GM23338 (cell line): ENCODE results near the gene MYOM3. TPM values are rescaled to one million over a fixed set of nuclear protein-coding genes. Genes with fewer than 3 reads are reported as not detected.

ENCODE experiments used
- ATAC-seq: fragments of 200-7000 bp; cut with Tn5 transposase; 3 replicates; pipeline ENCODE4 v1.9.1; 2020
- DNase-seq: peaks from one replicate; pipeline ENCODE4 v3.0.0-alpha.2; 2015; ENCODE audit warnings: low spot score
- H2AFZ ChIP-seq: fragments of 200-600 bp; sonication (generic); 2 replicates; pipeline ENCODE4 v1.8.0; 2016; ENCODE audit warnings: antibody characterized with exemption, mild to moderate bottlenecking, moderate library complexity
- H3F3A ChIP-seq: fragments of 200-600 bp; sonication (generic); replicated peaks from 2 replicates; pipeline ENCODE4 v1.8.0; 2017; ENCODE audit warnings: antibody characterized with exemption, mixed run types, low read depth
- H3K27ac ChIP-seq: fragments of 200-600 bp; sonication (generic); 2 replicates; pipeline ENCODE4 v1.6.1; 2016; ENCODE audit warnings: low read depth
- H3K27me3 ChIP-seq: fragments of 200-600 bp; sonication (generic); 2 replicates; pipeline ENCODE4 v1.8.0; 2016; ENCODE audit warnings: mild to moderate bottlenecking, mixed run types, moderate library complexity; ENCODE audit not compliant: insufficient read depth
- H3K36me3 ChIP-seq: fragments of 200-600 bp; sonication (generic); 2 replicates; pipeline ENCODE4 v1.8.0; 2016; ENCODE audit warnings: mild to moderate bottlenecking; ENCODE audit not compliant: insufficient read depth
- H3K4me1 ChIP-seq: fragments of 200-600 bp; sonication (generic); 2 replicates; pipeline ENCODE4 v1.8.0; 2016; ENCODE audit warnings: mild to moderate bottlenecking, moderate library complexity; ENCODE audit not compliant: insufficient read depth
- H3K4me2 ChIP-seq: fragments of 200-600 bp; sonication (generic); 2 replicates; pipeline ENCODE4 v1.7.1; 2017; ENCODE audit warnings: mixed run types
- H3K4me3 ChIP-seq: fragments of 200-600 bp; sonication (generic); 2 replicates; pipeline ENCODE4 v1.6.1; 2016; ENCODE audit warnings: mixed run types
- H3K79me2 ChIP-seq: fragments of 200-600 bp; sonication (generic); replicated peaks from 2 replicates; pipeline ENCODE4 v1.8.0; 2017; ENCODE audit warnings: mild to moderate bottlenecking; ENCODE audit not compliant: insufficient read depth
- H3K9me2 ChIP-seq: fragments of 200-600 bp; sonication (generic); 2 replicates; pipeline ENCODE4 v1.8.0; 2017; ENCODE audit not compliant: insufficient read depth
- H4K20me1 ChIP-seq: fragments of 200-600 bp; sonication (generic); replicated peaks from 2 replicates; pipeline ENCODE4 v1.8.0; 2017; ENCODE audit warnings: mild to moderate bottlenecking; ENCODE audit not compliant: insufficient read depth
- H3K27ac Mint-ChIP-seq: 2 replicates; pipeline ENCODE4 v1.8.0; 2020; ENCODE audit warnings: inconsistent platforms, mild to moderate bottlenecking, moderate library complexity, mixed read lengths
- H3K27me3 Mint-ChIP-seq: 3 replicates; pipeline ENCODE4 v1.8.0; 2022; ENCODE audit warnings: low read depth, mild to moderate bottlenecking, moderate library complexity, mixed read lengths, inconsistent platforms; ENCODE audit not compliant: insufficient read depth, poor library complexity
- H3K36me3 Mint-ChIP-seq: 3 replicates; pipeline ENCODE4 v1.8.0; 2021; ENCODE audit warnings: low read depth, mild to moderate bottlenecking, inconsistent platforms, moderate library complexity, mixed read lengths
- H3K4me1 Mint-ChIP-seq: 3 replicates; pipeline ENCODE4 v1.8.0; 2020; ENCODE audit warnings: mild to moderate bottlenecking, inconsistent platforms, mixed read lengths
- H3K4me3 Mint-ChIP-seq: 3 replicates; pipeline ENCODE4 v1.8.0; 2021; ENCODE audit warnings: moderate library complexity, mild to moderate bottlenecking, inconsistent platforms, mixed read lengths
- H3K9me3 Mint-ChIP-seq: 3 replicates; pipeline ENCODE4 v1.8.0; 2020; ENCODE audit warnings: moderate library complexity, mild to moderate bottlenecking, inconsistent platforms, mixed read lengths
- CREB1 ChIP-seq: fragments of 250-450 bp; sonication (Bioruptor Pico); IDR thresholded peaks from 2 replicates; pipeline ENCODE4 v1.5.0; 2020; ENCODE audit warnings: low read depth, mild to moderate bottlenecking, moderate library complexity
- CTCF ChIP-seq, 2 experiments: fragments of 200-600 bp in 1 of 2; sonication (generic) in 1 of 2; conservative IDR thresholded peaks; 2 replicates each; pipeline versions ENCODE4 v1.5.1 to v1.6.1; 2016 to 2017; ENCODE audit warnings: antibody characterized with exemption in 2 of 2, low read depth in 2 of 2, mild to moderate bottlenecking in 2 of 2, moderate library complexity in 1 of 2
- EZH2 ChIP-seq: fragments of 200-600 bp; sonication (generic); IDR thresholded peaks from one replicate; pipeline ENCODE4 v1.8.0; 2017; ENCODE audit warnings: antibody characterized with exemption, mild to moderate bottlenecking, low read depth; ENCODE audit not compliant: unreplicated experiment
- EZH2phosphoT487 ChIP-seq: fragments of 200-600 bp; sonication (generic); IDR thresholded peaks from one replicate; pipeline ENCODE4 v1.8.1; 2018; ENCODE audit warnings: antibody characterized with exemption; ENCODE audit not compliant: unreplicated experiment
- JUNB ChIP-seq: IDR thresholded peaks from one replicate; pipeline ENCODE4 v1.6.1; 2016; ENCODE audit warnings: antibody characterized with exemption; ENCODE audit not compliant: unreplicated experiment
- NANOG ChIP-seq: IDR thresholded peaks from 2 replicates; pipeline ENCODE4 v1.6.1; 2016; ENCODE audit warnings: antibody characterized with exemption, borderline replicate concordance
- POLR2AphosphoS5 ChIP-seq: IDR thresholded peaks from 2 replicates; pipeline ENCODE4 v1.6.1; 2016; ENCODE audit warnings: antibody characterized with exemption, low read depth
- REST ChIP-seq: IDR thresholded peaks from one replicate; pipeline ENCODE4 v1.6.1; 2018; ENCODE audit warnings: antibody characterized with exemption; ENCODE audit not compliant: unreplicated experiment
- STAT1 ChIP-seq: IDR thresholded peaks from one replicate; pipeline ENCODE4 v1.6.1; 2016; ENCODE audit warnings: antibody characterized with exemption; ENCODE audit not compliant: unreplicated experiment
- ZNF114 ChIP-seq: fragments of 250-450 bp; sonication (Bioruptor Pico); IDR thresholded peaks from 2 replicates; pipeline ENCODE4 v1.5.0; 2020; ENCODE audit warnings: mild to moderate bottlenecking, moderate library complexity
- ZNF331 ChIP-seq: fragments of 250-450 bp; sonication (Bioruptor Pico); IDR thresholded peaks from 2 replicates; pipeline ENCODE4 v1.5.0; 2020; ENCODE audit warnings: low read depth, mild to moderate bottlenecking, moderate library complexity
- polyA plus RNA-seq: library from polyadenylated mRNA; unstranded; fragments of >200 nt; fragmentation: Nextera tagmentation; extraction: Ambion mirVana; gene quantifications from 2 replicates; pipeline ENCODE4 v1.2.1, GENCODE V29; 2016
- total RNA-seq: library from RNA; depleted of rRNA; stranded (reverse); fragments of >200 nt; shearing (Covaris generic); gene quantifications from 2 replicates; pipeline ENCODE4 v1.2.3, GENCODE V29; 2014
- TF ChIP-seq, protein P1 (sequence below): IDR thresholded peaks from 2 replicates; pipeline ENCODE4 v1.6.1; 2016; ENCODE audit warnings: antibody characterized with exemption
- TF ChIP-seq, protein P2 (sequence below): fragments of 250-450 bp; sonication (Bioruptor Pico); IDR thresholded peaks from 2 replicates; pipeline ENCODE4 v1.5.0; 2020; ENCODE audit warnings: mild to moderate bottlenecking, moderate library complexity

Gene MYOM3
- total and polyA plus RNA-seq, 2 experiments from 2014 or later, result not detected

DNA sequence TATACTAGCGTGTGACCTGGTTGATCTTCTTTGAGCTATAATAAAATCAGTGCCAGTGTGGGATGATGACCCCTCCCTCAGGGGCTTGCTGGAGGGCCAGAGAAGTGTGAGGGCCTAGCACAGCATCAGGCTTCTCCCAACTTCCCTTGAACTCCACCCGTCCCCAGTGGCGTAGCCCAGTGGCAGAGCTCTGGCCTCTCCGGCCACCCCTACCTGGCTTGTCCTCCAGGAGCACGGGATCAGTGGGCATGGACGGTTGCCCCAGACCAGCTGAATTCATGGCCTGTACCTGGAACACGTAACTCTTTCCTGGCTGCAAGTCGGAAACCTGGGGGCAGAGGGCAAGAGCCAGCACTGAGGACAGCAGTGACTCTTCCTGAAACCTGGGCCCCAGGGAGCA lies 36.0 kb downstream of the MYOM3 start:
- ATAC-seq (no peak), DNase-seq (no peak)
- no peak overlapping the region for H3K27ac ChIP-seq
- Mint-ChIP-seq H3K27me3 (peaks cover 5% of the 10 kb centered on the region), H3K9me3 (no peaks in the 10 kb centered on the region), H3K36me3 (no peaks in the 10 kb centered on the region), H3K4me1 (peaks cover 22% of the 10 kb centered on the region), H3K4me3 (no peak overlapping the region), H3K27ac (no peak overlapping the region)
- H3K27me3 ChIP-seq, result no peaks in the 10 kb centered on the region
- no peak overlapping the region for H3K4me3 ChIP-seq
- H3K9me2 ChIP-seq, result no peaks in the 10 kb centered on the region
- TF ChIP-seq CREB1 (CRISPR knock-in tag), result no peak
- TF ChIP-seq EZH2, result no peak
- no peak for TF ChIP-seq POLR2AphosphoS5
- no peak for TF ChIP-seq REST
- TF ChIP-seq STAT1, result no peak
- TF ChIP-seq, protein P1, sequence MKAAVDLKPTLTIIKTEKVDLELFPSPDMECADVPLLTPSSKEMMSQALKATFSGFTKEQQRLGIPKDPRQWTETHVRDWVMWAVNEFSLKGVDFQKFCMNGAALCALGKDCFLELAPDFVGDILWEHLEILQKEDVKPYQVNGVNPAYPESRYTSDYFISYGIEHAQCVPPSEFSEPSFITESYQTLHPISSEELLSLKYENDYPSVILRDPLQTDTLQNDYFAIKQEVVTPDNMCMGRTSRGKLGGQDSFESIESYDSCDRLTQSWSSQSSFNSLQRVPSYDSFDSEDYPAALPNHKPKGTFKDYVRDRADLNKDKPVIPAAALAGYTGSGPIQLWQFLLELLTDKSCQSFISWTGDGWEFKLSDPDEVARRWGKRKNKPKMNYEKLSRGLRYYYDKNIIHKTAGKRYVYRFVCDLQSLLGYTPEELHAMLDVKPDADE, result no peak
- TF ChIP-seq, protein P2, sequence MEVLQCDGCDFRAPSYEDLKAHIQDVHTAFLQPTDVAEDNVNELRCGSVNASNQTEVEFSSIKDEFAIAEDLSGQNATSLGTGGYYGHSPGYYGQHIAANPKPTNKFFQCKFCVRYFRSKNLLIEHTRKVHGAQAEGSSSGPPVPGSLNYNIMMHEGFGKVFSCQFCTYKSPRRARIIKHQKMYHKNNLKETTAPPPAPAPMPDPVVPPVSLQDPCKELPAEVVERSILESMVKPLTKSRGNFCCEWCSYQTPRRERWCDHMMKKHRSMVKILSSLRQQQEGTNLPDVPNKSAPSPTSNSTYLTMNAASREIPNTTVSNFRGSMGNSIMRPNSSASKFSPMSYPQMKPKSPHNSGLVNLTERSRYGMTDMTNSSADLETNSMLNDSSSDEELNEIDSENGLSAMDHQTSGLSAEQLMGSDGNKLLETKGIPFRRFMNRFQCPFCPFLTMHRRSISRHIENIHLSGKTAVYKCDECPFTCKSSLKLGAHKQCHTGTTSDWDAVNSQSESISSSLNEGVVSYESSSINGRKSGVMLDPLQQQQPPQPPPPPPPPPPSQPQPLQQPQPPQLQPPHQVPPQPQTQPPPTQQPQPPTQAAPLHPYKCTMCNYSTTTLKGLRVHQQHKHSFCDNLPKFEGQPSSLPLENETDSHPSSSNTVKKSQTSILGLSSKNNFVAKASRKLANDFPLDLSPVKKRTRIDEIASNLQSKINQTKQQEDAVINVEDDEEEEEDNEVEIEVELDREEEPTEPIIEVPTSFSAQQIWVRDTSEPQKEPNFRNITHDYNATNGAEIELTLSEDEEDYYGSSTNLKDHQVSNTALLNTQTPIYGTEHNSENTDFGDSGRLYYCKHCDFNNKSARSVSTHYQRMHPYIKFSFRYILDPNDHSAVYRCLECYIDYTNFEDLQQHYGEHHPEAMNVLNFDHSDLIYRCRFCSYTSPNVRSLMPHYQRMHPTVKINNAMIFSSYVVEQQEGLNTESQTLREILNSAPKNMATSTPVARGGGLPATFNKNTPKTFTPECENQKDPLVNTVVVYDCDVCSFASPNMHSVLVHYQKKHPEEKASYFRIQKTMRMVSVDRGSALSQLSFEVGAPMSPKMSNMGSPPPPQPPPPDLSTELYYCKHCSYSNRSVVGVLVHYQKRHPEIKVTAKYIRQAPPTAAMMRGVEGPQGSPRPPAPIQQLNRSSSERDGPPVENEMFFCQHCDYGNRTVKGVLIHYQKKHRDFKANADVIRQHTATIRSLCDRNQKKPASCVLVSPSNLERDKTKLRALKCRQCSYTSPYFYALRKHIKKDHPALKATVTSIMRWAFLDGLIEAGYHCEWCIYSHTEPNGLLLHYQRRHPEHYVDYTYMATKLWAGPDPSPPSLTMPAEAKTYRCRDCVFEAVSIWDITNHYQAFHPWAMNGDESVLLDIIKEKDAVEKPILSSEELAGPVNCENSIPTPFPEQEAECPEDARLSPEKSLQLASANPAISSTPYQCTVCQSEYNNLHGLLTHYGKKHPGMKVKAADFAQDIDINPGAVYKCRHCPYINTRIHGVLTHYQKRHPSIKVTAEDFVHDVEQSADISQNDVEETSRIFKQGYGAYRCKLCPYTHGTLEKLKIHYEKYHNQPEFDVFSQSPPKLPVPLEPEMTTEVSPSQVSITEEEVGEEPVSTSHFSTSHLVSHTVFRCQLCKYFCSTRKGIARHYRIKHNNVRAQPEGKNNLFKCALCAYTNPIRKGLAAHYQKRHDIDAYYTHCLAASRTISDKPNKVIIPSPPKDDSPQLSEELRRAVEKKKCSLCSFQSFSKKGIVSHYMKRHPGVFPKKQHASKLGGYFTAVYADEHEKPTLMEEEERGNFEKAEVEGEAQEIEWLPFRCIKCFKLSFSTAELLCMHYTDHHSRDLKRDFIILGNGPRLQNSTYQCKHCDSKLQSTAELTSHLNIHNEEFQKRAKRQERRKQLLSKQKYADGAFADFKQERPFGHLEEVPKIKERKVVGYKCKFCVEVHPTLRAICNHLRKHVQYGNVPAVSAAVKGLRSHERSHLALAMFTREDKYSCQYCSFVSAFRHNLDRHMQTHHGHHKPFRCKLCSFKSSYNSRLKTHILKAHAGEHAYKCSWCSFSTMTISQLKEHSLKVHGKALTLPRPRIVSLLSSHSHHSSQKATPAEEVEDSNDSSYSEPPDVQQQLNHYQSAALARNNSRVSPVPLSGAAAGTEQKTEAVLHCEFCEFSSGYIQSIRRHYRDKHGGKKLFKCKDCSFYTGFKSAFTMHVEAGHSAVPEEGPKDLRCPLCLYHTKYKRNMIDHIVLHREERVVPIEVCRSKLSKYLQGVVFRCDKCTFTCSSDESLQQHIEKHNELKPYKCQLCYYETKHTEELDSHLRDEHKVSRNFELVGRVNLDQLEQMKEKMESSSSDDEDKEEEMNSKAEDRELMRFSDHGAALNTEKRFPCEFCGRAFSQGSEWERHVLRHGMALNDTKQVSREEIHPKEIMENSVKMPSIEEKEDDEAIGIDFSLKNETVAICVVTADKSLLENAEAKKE, result no peak
- TF ChIP-seq JUNB, result no peak
- TF ChIP-seq NANOG, result no peak
- TF ChIP-seq EZH2phosphoT487, result no peak
- no peak for TF ChIP-seq ZNF331 (CRISPR knock-in tag)
- no peak for TF ChIP-seq CTCF (conservative IDR thresholded peaks at IDR 0.05; ENCODE audit: low read depth in 2 of 2)
- TF ChIP-seq ZNF114 (CRISPR knock-in tag), result no peak
- no peaks in the 10 kb centered on the region for H3K36me3 ChIP-seq
- H3K4me2 ChIP-seq, result no peak overlapping the region
- H3K4me1 ChIP-seq, result peaks cover 14% of the 10 kb centered on the region
- H3K79me2 ChIP-seq, result no peaks in the 10 kb centered on the region
- H3F3A ChIP-seq, result no peaks in the 10 kb centered on the region
- H2AFZ ChIP-seq, result no peak overlapping the region; the same call in 1 of the 2 replicates
- H4K20me1 ChIP-seq, result no peaks in the 10 kb centered on the region
